C4-2B (cell line): ENCODE results near the gene RXFP3.

Source experiments
- ZFX ChIP-seq: fragments of 450-650 bp; IDR thresholded peaks from 2 replicates; pipeline ENCODE4 v1.6.1; 2017
- TF ChIP-seq, protein P1 (sequence below): fragments of 450-650 bp; conservative IDR thresholded peaks from 2 replicates; pipeline ENCODE4 v1.5.1; 2017; ENCODE audit warnings: mild to moderate bottlenecking

DNA sequence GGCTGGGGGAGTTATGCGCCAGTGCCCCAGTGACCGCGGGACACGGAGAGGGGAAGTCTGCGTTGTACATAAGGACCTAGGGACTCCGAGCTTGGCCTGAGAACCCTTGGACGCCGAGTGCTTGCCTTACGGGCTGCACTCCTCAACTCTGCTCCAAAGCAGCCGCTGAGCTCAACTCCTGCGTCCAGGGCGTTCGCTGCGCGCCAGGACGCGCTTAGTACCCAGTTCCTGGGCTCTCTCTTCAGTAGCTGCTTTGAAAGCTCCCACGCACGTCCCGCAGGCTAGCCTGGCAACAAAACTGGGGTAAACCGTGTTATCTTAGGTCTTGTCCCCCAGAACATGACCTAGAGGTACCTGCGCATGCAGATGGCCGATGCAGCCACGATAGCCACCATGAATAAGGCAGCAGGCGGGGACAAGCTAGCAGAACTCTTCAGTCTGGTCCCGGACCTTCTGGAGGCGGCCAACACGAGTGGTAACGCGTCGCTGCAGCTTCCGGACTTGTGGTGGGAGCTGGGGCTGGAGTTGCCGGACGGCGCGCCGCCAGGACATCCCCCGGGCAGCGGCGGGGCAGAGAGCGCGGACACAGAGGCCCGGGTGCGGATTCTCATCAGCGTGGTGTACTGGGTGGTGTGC lies at the start of gene RXFP3:
- TF ChIP-seq, protein P1, sequence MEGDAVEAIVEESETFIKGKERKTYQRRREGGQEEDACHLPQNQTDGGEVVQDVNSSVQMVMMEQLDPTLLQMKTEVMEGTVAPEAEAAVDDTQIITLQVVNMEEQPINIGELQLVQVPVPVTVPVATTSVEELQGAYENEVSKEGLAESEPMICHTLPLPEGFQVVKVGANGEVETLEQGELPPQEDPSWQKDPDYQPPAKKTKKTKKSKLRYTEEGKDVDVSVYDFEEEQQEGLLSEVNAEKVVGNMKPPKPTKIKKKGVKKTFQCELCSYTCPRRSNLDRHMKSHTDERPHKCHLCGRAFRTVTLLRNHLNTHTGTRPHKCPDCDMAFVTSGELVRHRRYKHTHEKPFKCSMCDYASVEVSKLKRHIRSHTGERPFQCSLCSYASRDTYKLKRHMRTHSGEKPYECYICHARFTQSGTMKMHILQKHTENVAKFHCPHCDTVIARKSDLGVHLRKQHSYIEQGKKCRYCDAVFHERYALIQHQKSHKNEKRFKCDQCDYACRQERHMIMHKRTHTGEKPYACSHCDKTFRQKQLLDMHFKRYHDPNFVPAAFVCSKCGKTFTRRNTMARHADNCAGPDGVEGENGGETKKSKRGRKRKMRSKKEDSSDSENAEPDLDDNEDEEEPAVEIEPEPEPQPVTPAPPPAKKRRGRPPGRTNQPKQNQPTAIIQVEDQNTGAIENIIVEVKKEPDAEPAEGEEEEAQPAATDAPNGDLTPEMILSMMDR, result no peak
- no peak for TF ChIP-seq ZFX
